Measurements from ENCODE around the gene GNPDA1.

DNA sequence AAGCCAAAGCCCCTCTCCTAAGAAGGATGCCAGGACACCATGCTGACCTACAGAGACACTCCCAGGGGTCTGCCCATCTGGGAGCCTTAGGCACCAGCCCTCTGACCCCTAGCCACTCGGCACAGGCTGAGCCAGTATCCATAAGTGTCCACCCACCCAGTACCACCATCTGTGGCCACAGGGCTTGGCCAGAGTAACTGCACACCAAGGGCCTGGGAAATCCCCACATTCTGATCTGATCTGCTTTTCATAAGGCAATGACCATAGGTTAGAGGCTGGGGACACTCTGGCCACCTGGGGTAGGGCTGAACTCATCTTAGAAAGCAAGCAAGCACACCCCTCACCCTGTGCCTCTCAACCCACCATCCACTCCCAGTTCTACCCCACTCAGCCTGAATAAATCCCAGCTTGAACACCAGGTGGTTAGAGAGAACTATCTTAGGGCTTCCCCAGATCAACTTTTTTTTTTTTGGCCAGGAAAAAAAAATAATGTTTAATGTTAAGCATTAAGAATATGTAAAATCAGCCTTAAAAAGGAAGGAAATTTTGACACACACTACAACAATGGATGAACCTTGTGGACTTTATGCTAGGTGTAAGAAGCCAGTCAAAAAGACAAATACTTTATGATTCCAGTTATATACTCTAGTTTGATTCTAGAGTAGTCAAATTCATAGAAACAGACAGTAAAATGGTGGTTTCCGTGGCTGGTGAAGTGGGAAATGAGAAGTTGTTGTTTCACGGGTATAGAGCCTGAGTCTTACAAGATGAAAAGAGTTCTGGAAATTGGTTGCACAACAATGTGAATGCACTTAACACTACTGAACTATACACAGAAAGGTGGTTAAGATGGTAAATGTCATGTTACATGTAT is 6.2 kb downstream of the GNPDA1 start:
- TF ChIP-seq CTCF (IDR thresholded peaks at IDR 0.05; ENCODE audit: low read length) (no peak), EZH2 (IDR thresholded peaks at IDR 0.05; ENCODE audit: borderline replicate concordance, low read length) (no peak)

Data from OCI-LY1 (cell line).